Measurements from ENCODE around the gene ZNF780B.
"Not testable (repeated sequence)": the region's sequence is repeated elsewhere in the genome, so short reads cannot be mapped to it uniquely, and the experiment has no call there.

ZNF780B gene

DNA sequence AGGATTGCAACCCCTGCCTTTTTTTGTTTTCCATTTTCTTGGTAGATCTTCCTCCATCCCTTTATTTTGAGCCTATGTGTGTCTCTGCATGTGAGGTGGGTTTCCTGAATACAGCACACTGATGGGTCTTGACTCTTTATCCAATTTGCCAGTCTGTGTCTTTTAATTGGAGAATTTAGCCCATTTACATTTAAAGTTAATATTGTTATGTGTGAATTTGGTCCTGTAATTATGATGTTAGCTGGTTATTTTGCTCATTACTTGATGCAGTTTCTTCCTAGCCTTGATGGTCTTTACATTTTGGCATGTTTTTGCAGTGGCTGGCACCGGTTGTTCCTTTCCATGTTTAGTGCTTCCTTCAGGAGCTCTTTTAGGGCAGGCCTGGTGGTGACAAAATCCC, 14.3 kb downstream of the ZNF780B start:
- not testable (repeated sequence) for DNase-seq (ENCODE audit: low read depth in 2 of 3, low spot score in 1 of 3)

DNA sequence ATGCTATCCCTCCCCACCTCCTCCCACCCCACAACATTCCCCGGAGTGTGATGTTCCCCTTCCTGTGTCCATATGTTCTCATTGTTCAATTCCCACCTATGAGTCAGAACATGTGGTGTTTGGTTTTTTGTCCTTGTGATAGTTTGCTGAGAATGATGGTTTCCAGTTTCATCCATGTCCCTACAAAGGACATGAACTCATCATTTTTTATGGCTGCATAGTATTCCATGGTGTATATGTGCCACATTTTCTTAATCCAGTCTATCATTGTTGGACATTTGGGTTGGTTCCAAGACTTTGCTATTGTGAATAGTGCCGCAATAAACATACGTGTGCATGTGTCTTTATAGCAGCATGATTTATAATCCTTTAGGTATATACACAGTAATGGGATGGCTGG, 18.0 kb downstream of the ZNF780B start:
- not testable (repeated sequence) for DNase-seq (ENCODE audit: low read depth in 2 of 3, low spot score in 1 of 3)

DNA sequence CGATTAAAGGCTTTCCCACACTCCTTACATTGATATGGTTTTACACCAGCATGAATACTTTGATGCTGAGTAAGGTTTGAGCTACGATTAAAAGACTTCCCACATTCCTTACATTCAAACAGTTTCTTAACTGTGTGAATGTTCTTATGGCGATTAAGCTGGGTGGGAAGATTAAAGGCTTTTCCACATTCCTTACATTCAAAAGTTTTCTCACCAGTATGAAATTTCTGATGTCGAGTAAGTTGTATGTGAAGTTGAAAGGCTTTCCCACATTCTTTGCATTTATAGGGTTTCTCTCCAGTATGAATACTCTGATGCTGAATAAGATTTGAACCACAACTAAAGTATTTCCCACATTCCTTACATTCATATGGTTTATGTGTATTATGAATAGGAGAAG, 20.0 kb downstream of the ZNF780B start:
- no peak for DNase-seq (ENCODE audit: low read depth in 2 of 3, low spot score in 1 of 3)

GRCh38 chr19:40033989-40034560, 22.0 kb downstream of the ZNF780B start:
- no peak for DNase-seq (ENCODE audit: low read depth in 2 of 3, low spot score in 1 of 3)

DNA sequence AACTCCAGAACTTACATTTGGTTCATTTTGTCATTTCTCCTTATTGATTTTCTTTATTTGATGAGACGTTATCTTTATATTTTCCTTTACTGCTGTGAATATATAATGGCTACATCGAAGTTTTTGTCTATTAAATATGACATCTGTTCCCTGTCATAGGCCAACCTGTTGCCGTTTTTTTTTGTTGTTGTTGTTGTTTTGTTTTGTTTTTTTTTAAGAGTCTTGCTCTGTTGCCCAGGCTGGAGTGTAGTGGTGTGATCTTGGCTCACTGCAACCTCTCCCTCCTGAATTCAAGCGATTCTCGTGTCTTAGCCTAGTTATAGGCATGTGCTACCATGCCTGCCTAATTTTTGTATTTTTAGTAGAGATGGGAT, 29.4 kb downstream of the ZNF780B start:
- DNase-seq (ENCODE audit: low read depth in 2 of 3, low spot score in 1 of 3) = no peak

- no peak for DNase-seq (ENCODE audit: low read depth in 2 of 3, low spot score in 1 of 3)
Measured at GRCh38 chr19:40025938-40026596, 30.0 kb downstream of the ZNF780B start.

DNA sequence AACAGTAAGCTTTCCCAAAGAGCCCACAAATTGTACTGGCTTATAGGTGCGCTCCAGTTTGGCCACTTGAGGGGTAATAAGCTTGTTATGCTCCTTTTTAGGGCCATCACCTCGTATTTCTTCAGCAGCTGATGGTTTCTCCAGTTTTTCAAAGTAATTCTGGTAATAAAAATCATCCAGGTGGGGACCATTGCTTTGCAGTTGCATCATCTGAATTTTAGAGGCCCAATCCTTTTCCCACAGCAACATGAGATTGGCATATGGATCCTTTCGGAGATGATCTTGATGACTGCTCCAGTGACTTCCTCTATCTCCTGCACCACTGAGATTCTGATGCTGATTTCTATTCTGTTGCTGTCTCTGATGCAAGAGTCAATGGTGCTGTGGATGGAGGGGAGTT, 32.1 kb downstream of the ZNF780B start:
- no peak for DNase-seq (ENCODE audit: low read depth in 2 of 3, low spot score in 1 of 3)

GRCh38 chr19:40013991-40014390, 42.0 kb downstream of the ZNF780B start:
- DNase-seq (ENCODE audit: low read depth in 2 of 3, low spot score in 1 of 3) = no peak

- no peak for DNase-seq (ENCODE audit: low read depth in 2 of 3, low spot score in 1 of 3)
Measured at GRCh38 chr19:40009674-40010073, 46.4 kb downstream of the ZNF780B start.

DNA sequence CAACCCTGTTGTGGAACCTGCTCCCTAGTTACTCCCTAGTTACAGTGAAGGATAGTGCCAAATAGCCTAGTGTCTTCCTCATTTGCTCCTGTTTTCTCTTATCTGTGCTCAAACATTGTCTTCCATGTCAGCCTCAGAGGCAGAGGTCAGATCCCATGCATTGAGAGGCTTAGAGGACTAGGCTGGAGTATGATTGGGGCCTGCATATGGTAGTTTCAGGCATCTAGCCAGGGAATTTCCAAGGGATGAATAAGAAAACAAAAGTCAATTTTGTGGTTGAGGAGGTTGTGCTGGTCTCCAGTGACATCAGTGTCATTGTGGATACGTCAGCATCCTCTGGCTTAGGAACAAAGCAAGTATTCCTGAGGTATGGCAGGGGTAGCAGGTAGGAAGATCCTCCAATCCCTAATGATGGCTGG, 49.7 kb downstream of the ZNF780B start:
- DNase-seq (ENCODE audit: low read depth in 2 of 3, low spot score in 1 of 3) = no peak

DNA sequence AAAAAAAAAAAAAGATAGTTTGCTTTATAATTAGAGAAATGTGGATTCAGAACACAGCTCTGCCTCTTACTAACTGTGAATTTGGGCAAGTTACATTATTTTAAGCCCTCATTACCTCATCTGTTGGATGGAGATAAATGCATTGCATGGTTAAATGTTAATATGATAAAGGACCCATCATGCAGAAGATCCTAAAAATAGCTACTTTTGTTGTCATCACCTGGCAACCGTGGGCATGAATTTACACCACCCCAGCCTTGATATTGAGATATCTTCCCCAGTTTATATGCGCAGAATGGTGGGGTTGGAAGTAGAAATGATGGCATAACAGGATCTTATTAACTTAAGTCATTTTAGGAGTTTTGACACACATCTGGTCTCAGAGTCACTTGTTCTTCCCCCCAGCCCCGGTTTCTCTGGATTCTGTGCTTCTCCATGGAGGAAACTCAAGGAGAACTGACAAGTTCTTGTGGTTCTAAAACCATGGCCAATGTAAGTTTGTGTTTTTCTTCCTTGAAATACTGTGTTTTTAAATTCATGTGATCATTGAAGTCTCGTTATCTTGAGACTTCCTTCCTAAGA, 50.2 kb downstream of the ZNF780B start:
- DNase-seq (ENCODE audit: low read depth in 2 of 3, low spot score in 1 of 3) = no peak

DNA sequence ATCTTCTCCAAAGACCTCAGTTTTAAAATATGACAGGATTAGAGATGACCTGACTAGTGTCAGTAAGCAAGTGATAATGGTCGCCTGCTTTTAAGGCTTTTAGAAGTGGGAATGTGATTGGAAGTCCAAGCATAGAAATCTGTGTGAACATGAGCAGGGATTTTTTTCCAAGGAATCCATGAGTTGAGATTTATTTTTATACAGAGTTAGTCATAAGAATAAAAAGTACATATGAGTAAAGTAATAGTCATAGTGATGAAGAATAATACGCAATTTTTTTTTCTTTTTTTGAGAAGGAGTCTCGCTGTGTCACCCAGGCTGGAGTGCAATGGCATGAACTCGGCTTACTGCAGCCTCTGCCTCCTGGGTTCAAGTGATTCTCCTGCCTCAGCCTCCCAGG, 57.5 kb downstream of the ZNF780B start:
- DNase-seq (ENCODE audit: low read depth in 2 of 3, low spot score in 1 of 3) = no peak

DNA sequence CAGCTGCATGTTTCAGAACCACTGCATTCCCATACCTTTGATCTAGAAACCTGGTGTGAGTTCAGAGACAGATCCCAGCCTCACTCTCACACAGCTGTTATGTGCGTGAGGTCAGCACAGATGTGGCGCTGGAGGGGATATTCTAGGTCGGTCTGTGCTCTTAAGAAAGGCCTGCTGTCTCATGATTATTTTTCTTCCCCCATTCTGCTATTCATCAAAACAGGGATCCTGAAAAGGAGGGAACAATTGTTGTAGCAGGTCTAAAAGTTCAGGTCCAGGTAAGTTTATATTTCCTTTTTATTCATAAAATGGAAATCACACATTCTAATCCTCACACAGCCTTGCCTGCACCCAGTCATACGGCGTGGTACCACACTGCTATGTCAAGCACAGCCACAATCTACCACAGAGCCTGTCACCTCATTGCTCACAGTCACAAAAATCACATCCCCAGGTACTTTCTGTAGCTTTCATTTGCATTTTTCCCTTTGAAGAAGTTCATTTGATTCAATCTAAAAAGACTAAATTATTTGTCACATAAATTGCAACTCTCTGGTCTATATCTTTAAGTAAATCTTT, 58.3 kb downstream of the ZNF780B start:
- peak; percentile 8 to 25 (median 11) for DNase-seq (ENCODE audit: low read depth in 2 of 3, low spot score in 1 of 3)

DNA sequence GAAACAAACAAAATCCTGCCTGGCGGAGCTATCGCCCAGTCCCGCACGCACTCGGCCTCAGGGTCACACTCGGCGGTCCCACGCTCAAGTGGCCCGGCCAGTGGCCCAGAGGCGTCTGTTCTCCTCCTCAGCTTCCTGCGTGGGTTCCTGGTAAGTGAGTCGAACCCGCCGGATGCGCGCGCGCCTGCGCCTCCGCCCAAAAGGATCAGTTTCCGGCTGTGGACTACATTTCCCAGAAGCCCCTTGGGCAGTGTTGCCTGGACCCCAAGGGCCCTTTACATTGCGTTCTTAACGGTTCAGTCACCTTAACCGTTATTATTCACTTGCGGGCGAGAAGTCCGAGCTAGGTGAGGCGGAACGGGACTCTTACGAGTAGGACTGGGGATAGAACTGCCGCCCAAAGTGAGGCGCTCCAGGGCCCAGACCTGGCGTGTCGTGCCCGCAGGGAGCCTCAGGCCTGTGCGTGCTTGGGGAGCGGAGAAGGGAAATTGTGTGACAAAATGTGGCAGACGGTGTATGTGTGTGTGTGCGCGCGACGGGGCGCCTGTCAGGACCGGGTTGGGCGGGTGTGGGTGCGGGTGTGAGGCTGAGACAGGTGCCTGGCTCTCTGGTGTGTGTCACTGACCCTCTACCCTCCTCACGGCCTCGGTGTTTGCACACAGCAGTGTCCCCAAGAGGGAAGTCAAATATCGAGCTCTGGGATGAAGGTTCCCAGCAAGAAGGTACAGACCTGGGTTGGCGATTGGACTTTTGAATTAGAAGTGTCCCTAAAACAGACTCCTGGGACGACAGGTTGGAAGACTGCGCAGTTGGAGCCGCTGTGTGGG, 59.0 kb downstream of the ZNF780B start, which contains the start of gene ZNF546:
Gene ZNF546 (plus strand): TSS at position 250 of the 827 bp plus-strand sequence. CDS start 1,267 bp downstream, outside the sequence.
- peak; percentile 85 to 86 (median 85) for DNase-seq (ENCODE audit: low read depth in 2 of 3, low spot score in 1 of 3)

DNA sequence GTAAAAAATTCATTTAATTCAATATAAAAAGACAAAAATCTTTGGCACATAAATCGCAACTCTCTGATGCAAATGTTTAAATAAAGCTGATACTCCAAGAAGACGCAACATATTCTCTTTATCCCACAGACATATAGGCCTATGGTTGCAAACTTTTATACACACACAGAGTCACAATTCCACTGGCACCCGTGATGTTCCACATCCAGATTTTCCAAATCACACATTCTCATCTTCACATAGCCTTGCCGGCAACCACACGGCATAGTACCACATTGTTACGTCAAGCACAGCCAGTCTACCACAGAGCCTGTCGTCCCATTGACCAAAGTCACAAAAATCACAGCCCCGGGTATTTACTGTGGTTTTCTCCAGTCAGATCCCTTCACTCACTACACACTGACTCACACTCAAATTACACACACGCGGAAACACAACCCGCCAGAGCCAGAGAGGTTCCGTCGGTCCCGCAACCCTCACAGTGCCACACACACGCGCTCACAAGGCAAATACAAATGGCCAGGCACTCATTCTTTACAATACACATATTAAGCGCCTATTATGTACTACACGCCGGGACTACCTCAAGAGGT, 59.7 kb downstream of the ZNF780B start:
- DNase-seq (ENCODE audit: low read depth in 2 of 3, low spot score in 1 of 3) = peak; percentile 30 to 45 (median 34)

DNA sequence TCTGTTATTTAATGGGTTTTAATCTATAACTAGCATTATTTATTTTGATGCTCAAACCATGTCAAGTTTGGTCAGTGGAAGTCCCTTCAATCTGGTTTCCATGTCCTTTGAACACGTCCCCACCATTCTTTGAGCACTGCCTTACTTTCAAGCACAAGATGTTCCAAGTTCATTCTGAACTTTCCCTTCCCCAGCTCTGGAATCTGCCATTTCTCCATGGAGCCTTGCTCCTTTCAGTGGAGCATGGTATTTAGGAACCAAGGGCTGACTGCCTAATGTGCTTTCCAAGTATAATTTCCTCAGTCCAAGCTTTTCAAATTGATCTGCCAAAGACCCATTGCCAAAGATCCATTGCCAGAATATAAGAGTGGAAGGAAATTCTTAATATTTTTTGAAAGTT, 60.2 kb downstream of the ZNF780B start:
- DNase-seq (ENCODE audit: low read depth in 2 of 3, low spot score in 1 of 3) = no peak

- no peak for DNase-seq (ENCODE audit: low read depth in 2 of 3, low spot score in 1 of 3)
Measured at GRCh38 chr19:39994361-39994760, 61.7 kb downstream of the ZNF780B start.

- DNase-seq (ENCODE audit: low read depth in 2 of 3, low spot score in 1 of 3) = no peak
Measured at GRCh38 chr19:39993605-39994004, 62.4 kb downstream of the ZNF780B start.

DNA sequence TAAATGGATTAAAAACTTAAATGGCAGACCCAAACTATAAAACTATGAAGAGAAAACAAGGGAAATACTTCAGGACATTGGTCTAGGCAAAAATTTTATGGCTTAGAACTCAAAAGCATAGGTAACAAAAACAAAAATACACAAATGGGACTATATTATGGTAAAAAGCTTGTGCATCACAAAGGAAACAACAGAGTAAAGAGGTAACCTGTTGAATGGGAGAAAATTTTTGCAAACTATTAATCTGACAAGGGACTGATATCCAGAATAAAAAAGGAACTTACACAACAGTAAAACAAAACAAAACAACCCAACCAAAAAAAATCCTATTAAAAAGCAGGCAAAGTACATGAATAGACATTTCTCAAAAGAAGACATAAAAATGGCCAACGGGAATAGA, 68.4 kb downstream of the ZNF780B start:
- DNase-seq (ENCODE audit: low read depth in 2 of 3, low spot score in 1 of 3) = no peak

DNA sequence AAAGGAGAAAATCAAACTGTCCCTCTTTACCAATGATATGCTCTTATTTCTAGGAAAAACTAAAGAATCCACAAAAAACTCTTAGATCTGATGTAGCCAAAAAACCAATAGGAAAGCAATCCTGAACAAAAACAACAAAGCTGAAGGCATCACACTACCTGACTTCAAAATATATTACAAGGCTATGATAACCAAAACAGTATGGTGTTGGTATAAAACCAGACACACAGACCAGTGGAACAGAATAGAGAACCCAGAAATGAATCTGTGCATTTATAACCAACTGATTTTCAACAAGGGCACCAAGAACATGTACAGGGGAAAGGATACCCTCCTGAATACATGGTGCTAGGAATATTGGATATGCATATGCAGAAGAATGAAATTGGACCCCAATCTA, 68.9 kb downstream of the ZNF780B start:
- no peak for DNase-seq (ENCODE audit: low read depth in 2 of 3, low spot score in 1 of 3)

DNA sequence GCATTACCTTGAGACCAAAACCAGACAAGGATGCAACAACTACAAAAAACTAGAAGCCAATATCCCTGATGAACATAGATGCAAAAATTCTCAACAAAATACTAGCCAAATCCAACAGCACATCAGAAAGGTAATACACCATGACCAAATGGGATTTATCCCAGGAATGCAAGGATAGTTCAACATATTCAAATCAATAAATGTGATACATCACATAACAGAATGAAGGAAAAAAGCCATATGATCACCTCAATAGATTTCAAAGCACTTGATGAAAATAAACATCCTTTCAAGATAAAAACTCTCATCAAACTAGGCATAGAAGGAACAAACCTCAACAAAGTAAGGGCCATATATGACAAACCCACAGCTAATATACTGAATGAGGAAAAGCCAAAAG, 69.4 kb downstream of the ZNF780B start:
- DNase-seq (ENCODE audit: low read depth in 2 of 3, low spot score in 1 of 3) = no peak
